Measurements from ENCODE around the gene TSFM. TPM values are rescaled to one million over a fixed set of nuclear protein-coding genes. Genes with fewer than 3 reads are reported as not detected.

Gene TSFM
- total and polyA plus RNA-seq, 9 of the 15 experiments (the other 6 are each of a cell fraction or from before 2014, with no cell fraction given) = 44.6 to 198 (median 60.2) TPM

DNA sequence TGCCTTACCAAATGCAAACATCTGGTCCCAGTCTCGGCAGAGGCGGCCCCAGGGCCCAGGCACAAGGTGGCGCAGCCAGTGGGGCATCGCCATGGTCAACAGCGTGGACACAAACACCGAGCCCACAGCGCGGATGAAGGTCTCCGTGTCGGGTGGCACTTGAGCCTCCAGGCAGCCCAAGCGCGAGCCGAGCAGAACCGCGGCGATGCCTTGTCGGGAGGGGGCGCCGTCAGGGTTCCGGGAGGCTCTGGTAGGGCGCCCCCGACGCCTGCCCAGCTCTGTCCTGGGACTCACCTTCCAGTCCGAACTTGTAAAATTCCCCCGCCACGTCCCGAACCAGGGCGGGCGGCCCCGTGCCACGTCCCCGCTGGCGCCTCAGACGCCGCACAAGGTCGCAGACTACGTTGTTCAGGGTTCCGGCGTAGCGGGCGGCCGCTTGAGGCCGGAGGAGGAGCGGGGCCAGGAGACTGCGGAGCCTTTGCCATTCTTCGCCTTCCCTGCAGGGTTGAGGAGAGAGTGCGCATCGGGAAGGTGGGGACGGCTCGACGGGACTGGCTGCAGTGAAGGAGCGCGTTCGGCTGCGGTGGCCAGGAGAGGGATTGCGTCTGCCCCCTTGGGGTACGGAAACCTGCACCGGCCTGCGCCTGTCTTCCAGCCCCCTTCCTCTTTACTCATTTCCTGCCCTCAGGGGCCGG lies 17.4 kb upstream of the TSFM start (continued):
- TF ChIP-seq, protein P1, sequence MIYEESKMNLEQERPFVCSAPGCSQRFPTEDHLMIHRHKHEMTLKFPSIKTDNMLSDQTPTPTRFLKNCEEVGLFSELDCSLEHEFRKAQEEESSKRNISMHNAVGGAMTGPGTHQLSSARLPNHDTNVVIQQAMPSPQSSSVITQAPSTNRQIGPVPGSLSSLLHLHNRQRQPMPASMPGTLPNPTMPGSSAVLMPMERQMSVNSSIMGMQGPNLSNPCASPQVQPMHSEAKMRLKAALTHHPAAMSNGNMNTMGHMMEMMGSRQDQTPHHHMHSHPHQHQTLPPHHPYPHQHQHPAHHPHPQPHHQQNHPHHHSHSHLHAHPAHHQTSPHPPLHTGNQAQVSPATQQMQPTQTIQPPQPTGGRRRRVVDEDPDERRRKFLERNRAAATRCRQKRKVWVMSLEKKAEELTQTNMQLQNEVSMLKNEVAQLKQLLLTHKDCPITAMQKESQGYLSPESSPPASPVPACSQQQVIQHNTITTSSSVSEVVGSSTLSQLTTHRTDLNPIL (CRISPR knock-in tag; IDR thresholded peaks at IDR 0.05) = no peak
- TF ChIP-seq, protein P2, sequence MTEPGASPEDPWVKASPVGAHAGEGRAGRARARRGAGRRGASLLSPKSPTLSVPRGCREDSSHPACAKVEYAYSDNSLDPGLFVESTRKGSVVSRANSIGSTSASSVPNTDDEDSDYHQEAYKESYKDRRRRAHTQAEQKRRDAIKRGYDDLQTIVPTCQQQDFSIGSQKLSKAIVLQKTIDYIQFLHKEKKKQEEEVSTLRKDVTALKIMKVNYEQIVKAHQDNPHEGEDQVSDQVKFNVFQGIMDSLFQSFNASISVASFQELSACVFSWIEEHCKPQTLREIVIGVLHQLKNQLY (CRISPR knock-in tag; conservative IDR thresholded peaks at IDR 0.05) = no peak
- TF ChIP-seq SPI1 (IDR thresholded peaks at IDR 0.05; ENCODE audit: borderline replicate concordance, low read depth, low read length) (no peak), KAT7 (CRISPR knock-in tag; IDR thresholded peaks at IDR 0.05; ENCODE audit: borderline replicate concordance) (no peak), ZNF165 (CRISPR knock-in tag; IDR thresholded peaks at IDR 0.05; ENCODE audit: borderline replicate concordance) (no peak), RBM14 (IDR thresholded peaks at IDR 0.05; ENCODE audit: borderline replicate concordance, insufficient read depth, low read depth, low read length) (0 out of 2 replicates have a peak, but pooled peaks have one; percentile 37)
- TF ChIP-seq, protein P3, sequence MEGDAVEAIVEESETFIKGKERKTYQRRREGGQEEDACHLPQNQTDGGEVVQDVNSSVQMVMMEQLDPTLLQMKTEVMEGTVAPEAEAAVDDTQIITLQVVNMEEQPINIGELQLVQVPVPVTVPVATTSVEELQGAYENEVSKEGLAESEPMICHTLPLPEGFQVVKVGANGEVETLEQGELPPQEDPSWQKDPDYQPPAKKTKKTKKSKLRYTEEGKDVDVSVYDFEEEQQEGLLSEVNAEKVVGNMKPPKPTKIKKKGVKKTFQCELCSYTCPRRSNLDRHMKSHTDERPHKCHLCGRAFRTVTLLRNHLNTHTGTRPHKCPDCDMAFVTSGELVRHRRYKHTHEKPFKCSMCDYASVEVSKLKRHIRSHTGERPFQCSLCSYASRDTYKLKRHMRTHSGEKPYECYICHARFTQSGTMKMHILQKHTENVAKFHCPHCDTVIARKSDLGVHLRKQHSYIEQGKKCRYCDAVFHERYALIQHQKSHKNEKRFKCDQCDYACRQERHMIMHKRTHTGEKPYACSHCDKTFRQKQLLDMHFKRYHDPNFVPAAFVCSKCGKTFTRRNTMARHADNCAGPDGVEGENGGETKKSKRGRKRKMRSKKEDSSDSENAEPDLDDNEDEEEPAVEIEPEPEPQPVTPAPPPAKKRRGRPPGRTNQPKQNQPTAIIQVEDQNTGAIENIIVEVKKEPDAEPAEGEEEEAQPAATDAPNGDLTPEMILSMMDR (IDR thresholded peaks at IDR 0.05 in 2 of 3, conservative IDR thresholded peaks at IDR 0.05 in 1 of 3; ENCODE audit: insufficient read depth in 2 of 3, low read depth in 1 of 3, low read length in 3 of 3) = 0 out of 6 replicates have a peak, but pooled peaks of 1 of the 3 experiments have one; percentile 11

Measured in K562 (cell line).